Stimulated activated CD4-positive, alpha-beta T cell treated with anti-CD3 and anti-CD28 coated beads, Interleukin-1b, Interleukin-23, amount 100 ng/mL, for 48 hours (primary cell): ENCODE results near the gene WDR54.
"Not testable (repeated sequence)": the region's sequence is repeated elsewhere in the genome, so short reads cannot be mapped to it uniquely, and the experiment has no call there.

Source experiments
- DNase-seq: peaks from one replicate; pipeline ENCODE4 v3.0.0-alpha.2; 2020

Gene WDR54

DNA sequence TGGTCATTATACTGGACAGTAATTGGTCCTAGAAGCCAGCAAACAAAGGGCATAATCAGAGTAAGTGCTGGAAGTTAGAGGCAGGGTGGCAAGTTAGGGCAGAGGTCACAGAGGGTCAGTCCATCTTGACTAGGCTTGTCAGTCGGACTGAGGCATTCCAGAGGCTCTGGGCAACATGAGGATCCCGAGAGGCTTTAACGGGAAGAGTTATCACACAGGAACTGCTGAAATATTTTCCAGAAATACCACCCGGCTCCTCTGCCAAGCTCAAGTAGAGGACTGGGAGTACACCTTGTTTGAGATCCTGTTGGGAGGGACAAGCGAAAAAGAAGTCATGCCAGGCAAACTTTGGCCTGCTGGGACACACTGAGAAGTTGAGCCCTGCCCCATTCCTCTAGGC lies 13.8 kb upstream of the WDR54 start:
- DNase-seq: no peak

DNA sequence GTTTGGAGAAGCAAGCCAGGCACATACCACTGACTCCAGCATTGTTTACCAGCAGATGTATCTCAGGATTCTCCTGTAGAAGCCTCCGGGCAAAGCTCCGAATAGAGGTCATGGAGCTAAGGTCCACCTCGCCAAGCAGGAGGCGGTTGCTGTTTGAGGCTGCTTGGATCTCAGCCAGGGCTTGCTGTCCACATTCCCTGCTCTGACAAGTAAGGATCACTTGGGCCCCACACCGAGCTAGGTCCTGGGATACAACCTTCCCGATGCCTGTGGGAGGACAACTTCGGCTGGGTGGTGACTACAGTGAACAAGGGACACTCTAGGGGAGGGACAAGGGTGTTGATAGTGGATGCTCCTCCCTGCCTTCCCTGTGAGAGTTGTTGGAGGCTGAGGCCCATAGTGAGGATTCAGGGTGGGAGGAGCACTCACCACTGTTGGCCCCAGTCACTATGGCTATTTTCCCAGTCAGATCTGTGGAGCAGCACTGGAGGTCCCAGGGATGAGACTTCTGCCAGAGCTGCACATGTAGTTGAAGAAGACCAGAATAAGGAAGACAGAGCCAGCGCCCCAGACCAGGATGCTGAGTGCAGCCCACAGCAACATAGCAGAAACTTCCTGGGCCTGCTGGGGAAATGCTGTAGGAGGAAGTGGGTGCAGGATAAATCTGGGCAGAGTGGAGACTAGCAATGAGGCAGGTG lies 8.4 kb upstream of the WDR54 start:
- no peak for DNase-seq

DNA sequence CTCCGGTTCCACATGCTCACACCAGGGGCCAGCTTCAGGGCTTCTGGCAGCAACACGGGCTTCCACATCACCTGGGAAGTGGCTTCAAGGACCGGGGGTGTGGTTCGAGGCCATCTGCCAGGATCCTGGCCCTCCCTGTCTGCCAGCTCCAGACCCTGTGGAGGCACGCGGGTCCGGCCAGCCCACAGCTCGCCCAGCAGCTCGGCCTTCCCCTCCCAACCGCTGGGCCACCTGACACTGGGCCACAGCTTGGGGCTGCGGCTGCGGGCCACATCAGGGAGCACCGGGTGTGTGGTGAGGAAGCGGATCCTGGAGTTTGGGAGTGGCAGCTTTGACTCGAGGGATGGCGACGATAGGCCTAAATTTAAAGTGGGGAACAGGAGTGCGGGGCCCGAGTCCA lies 7.1 kb upstream of the WDR54 start:
- no peak for DNase-seq

DNA sequence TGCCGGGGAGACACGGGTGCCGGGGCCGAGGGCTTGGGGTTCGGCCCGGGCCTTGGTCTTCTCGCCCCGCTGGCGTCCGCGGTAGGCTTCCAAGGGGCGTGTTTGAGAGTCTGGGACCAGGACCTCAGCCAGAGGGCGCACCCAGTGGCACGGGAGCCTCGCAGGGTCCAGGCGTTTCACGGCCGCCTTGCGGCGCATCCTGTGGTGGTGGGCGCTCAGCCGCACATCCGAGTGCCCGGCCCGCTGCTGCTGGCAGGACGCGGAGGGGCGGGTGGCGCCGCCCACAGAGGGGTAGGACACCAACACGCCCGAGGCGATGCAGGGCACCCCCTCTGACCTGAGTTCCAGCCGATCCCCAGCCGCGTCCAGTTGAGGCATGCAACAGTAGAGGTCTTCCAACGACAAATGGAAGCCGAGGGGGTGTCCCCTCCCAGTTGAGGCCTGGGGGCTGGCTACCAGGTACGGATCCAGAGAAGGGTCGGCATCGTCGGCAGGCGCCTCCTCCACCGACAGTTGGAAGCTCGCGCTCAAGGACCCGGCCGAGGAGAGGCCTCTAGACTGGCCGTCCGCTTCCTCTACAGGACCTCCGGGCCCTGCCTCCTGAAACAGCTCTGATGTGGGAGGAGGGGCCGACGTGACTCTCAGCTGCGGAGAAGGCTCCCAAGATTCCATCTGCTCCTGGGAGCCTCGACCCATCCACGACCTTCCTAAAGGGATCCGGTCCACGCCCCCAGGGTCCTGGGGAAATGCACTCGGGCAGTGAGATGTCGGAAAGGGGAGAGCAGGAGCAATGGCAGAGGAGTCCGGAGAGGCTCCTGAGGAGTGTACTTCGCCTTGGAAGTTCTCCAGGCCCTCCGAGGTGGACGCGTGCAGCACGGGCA lies 6.4 kb upstream of the WDR54 start:
- no peak for DNase-seq

DNA sequence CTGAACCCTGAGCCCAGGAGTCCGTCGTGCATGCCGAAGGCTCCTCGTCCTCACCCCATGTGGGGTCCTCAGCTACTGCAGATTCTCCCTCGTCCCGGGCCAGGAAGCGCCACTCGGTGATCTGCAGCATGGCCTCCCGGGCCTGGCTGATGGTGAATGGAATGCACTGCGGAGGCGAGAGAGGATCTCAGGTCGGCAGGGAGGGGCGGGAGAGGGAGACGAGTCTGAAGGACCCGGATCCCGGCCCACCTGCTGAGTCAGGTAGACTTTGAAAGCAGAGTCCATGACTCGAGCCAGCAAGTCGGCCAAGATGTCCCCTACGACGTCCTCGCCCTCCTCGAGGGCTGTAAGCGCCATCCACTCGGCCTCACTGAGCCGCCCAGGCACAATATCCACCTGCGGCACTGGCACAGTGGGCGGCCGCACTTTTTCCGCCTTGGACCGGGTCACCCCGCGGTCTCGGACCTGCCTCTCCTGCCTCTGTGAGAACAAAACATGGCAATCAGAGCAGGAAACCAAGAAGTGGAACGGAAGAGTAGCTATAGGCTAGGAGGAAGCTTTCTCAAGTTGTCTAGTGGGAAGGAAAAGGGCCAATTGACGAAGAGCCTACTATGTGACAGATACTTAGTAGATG lies 5.7 kb upstream of the WDR54 start:
- DNase-seq: no peak

DNA sequence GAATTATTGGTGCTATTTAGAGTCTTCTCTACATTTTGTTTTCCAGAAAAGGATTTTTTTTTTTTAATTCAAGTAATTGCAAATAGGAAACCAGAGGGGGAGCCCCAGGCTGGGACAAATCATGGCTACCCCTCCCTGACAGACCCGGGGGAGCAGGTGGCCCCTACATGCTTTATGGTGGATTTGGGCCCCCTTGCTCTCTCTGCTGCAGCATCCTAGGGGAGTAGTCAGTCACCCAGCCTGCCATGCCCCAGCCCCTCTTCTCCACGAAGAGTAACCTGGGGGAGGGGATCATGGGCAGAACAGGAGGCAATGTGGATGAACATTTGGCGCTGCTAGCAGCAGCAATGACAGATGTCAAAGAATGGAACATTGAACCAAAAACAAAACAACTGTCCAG lies 4.8 kb upstream of the WDR54 start:
- no peak for DNase-seq

DNA sequence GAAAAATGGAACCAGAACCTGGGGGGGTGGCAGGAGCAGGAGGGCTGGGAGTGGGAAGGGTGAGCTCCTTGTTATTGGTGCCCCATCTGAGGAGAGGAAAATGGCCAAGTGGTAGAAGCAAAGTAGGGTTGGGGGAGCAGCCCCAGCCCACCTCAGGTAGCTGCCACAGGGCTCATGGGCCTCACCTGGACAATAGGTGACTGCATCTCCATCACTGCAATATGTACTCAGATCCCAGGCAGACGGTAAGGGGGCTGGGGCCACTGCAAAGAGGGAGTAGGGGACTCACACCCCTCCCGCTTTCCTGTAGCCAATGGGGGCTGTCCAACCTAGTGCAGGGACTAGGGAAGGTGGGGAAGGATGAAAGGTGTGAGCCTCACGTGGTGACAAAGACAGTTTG lies 4.3 kb upstream of the WDR54 start:
- no peak for DNase-seq

DNA sequence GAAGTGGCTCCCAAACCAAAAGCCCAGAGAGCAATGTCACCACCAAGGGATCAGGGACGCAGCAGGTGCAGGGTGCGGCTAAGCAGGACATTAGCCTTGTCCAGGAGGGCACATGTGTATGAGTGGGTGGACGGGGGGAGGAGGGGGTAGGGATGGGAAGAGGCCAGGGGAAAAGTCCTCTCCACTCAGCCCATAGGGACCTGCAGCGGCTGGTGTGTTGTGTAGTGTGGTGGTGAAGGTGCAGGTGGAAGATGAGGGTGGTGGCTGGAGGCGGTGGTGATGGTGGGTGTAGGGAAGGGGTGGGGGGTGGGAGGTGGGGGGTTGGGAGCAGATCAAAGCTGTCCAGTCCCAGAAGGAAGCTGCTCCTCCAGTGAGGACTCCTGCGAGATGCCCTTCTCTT lies 3.8 kb upstream of the WDR54 start:
- DNase-seq: no peak

DNA sequence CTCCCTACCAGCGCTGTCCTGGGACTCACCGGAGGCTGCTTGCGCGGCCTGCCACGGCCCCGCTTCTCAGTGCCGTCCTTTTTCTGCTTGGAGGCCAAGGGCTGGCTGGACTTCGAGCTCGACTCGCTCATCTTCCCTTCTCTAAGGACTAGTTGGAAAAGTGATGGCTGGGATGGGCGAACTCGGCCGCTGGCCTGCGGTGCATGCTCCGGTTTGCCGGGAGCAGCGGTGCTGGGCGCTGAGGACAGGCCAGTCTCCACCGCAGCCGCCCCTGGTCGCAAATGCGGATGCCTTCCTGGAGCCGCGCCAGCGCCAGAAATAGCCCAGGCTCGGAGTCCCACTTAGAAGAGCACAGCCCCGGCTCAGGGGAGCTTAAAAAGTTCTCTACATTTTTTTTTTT lies 3.2 kb upstream of the WDR54 start:
- no peak for DNase-seq

DNA sequence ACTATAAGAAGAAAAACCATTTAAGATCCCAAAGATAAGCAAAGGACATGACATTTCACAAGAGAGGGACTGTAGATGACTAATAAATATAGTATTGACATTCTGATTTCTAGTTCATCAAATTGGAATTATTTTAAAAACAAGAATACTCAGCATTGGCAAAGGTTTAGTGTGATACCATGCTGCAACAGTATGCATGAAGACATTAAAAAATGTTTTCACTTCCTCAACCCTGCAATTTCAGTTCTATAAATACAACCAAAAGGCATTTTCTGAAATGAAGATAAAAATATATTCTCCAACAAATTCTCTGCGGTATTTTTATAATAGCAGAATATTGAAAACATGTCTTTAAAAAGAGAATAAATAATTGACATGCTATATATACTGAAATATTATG lies 2.2 kb upstream of the WDR54 start:
- no peak for DNase-seq

DNA sequence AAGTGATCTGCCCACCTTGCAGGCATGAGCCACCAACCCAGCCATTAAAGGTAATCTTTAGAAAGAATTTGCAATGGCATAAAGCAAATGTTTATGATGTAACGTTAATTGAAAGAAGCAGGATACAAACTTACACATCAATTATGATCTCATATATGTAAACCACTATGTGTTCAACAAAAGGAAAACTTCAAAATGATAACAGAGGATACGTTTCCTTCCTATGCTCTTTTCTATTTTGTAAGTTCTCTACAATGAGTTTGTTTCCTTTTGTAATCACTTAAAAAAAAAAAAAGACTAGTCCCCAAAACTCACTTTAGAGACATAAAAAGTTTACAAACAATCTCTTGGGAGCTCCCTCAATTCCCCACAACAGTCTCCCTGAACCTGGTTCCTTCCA lies 1.5 kb upstream of the WDR54 start:
- no peak for DNase-seq

DNA sequence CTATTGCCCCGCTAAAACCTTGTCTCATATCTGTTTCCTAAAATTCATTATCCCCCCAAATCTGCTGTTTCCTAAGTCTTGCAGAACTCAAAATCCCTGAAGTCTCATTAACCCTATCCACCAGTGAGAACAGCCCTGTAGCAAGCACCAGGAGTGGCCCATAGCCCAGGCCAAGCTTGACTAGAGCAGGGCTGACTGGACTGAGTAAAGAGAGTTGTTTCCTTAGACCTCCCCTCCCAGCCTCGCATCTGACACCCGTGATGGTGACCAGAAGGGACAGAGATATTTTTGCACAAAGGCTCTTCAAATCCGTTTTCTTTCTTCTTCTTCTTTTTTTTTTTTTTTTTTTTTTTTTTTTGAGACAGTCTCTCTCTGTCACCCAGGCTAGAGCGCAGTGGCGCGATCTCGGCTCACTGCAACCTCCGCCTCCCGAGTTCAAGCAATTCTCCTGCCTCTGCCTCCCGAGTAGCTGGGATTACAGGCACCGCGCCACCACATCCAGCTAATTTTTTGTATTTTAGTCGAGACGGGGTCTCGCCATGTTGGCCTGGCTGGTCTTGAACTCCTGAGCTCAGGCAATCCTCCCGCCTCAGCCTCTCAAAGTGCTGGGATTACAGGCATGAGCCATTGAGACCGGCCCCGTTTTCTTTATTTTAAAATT lies 957 bp upstream of the WDR54 start:
- not testable (repeated sequence) for DNase-seq

DNA sequence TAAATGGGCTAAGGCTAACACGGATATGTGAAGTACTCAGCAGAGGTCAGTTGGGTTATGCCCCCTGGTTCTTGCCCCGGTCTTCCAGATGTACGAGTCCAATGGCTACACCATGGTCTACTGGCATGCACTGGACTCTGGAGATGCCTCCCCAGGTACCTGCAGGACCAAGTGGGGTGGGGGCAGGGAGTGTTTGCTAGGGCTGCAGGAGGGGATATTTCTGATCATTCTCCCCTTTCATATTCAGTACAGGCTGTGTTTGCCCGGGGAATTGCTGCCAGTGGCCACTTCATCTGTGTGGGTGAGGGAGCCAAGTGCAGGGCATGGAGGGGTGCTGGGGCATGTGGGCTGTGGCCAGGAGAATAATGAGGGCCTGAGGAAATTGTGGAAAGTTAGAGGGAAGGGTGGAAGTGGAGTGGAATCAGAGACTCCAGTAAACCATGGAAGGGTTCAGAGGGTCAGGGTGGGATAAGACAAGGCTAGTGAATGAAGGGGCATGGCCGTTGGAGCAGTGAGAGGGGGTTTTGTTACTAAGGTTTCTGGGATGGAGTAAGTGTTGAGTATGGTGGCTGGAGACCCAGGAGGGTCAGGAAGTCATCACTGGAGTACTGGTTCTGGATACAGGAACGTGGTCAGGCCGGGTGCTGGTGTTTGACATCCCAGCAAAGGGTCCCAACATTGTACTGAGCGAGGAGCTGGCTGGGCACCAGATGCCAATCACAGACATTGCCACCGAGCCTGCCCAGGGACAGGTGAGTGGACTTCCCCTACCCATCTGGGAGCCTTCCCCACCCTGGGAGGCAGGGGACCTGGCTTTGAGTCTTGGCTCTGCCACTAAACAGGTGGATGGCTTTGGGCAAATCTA lies 1.9 kb downstream of the WDR54 start:
- no peak for DNase-seq

DNA sequence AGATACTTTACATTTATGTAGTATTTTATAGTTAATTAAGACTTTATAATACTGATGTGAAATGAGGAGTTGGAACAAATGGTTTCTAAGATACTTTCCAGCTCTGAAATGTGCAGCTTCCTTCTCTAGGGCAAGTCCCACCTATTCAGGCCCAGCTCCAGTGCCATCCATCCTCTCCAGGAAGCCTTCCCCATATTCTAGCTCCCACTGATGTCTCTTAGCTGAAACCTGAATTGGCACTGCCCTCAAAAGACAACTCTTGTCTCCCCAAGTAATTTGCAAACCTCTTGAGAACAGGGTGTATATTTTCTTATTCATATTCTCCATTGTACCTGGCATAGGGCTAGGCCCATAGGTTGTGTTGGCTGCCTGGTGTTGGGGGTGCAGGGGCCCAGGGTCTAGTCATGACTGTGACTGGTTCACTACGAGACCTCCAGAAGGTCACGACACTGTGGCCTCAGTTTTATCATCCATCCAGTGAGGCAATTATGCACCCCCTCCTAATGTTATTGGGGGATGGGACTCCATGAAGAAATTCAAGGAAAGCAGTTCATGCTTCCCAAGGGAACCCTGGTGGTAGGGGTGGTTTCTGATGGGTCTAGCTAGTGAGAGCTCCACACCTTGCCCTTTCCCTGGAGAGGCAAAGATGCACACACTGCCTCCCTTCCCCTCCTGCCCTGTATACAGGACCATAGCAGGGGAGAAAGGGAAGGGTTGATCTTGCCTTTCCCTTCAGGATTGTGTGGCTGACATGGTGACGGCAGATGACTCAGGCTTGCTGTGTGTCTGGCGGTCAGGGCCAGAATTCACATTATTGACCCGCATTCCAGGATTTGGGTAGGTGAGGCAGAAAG lies 2.8 kb downstream of the WDR54 start:
- DNase-seq: no peak

DNA sequence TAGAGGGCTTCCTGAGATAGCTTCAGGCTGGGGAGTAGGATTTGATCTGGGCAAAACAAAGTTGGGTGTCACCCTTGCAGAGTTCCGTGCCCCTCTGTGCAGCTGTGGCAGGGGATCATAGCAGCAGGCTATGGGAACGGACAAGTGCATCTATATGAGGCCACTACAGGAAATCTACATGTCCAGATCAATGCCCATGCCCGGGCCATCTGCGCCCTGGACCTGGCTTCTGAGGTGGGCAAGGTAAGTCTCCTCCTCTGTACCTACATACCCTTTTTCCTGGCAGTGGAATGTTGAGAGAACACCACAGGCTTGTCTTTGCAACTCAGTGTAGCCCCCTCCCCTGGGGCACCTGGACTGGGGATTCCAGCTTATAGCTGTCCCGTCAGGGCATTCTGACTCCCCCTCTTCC lies 3.5 kb downstream of the WDR54 start:
- no peak for DNase-seq

DNA sequence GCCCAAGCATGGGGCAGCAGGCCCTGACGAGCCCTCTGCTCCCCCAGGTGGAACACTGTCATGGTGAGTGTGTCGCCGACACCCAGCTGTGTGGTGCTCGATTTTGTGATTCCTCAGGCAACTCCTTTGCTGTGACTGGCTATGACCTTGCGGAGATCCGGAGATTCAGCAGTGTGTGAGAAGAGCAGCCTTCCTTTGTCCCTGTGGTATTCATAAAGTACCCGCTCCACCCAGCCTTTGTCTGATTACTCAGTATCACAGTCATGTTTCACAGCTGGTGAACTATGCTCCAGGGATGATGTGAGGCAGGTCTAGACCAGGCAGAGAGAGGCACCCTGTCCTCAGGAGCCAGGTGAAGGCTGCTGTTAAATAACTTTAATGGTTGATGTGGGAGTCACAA lies 4.0 kb downstream of the WDR54 start:
- no peak for DNase-seq

DNA sequence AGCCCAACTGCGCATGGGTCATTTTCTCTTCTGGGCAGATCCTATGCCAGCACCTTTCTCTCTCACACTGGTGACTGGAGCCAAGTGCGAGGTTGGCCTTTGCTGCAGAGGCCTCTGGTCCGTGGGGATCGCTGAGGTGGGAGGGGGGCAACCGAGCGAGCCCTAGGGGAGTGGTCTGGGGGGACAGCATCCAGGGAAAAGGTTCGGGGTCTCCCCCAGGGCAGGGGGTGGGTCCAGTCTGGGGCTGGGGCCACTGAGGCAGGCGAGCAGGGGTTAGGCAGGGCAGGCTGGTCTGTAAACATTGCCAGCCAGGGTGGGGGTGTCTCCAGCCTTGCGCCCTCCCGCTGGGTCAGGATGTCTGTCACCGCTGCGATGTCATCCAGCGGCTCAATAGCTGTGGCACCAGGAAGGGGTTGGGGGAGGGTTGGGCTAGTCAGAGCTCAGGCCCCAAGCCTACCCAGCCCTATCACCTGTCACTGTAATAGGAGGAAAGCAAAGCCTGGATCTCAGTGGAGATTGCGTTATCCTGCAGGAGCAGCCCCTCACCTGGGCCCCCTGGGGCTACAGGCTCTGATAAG lies 4.7 kb downstream of the WDR54 start:
- no peak for DNase-seq

DNA sequence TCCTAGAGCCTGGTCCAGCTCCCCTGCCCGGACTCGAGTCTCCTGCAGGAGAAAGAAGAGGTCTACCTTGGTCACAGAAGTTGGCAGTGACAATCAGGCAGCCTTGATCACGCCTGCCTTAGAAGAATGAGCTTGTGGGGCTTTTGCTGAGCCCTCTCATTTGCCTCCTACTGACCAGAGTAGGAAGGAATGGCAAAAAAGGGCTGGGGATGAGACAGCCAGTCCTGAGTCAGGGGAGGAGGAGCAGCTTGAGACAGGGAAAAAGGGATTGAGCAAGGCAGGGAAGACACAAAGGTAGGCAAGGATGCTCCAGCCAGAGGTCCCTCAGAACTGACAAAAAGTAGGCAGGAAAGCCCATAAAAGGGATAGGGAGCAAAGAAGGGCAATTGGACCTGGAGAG lies 6.0 kb downstream of the WDR54 start:
- no peak for DNase-seq

DNA sequence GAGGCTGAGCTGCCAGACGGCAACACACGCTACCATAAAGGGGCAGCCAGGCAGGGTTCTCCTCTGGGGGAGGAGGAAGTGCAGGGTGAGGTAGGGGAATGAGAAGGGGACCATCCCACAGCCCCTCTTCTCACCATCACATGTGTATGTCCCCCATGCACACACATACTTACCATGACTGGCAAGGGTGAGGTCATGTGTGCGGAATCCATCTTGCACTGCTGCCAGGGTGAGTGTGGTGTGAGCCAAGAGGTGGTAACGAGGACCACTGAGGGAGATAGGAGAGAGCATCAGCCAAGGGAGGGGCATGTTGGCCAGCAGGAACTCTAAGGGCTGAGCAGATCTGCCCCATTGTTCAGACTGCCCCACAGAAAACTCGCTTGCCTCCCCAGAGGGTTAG lies 7.1 kb downstream of the WDR54 start:
- no peak for DNase-seq

DNA sequence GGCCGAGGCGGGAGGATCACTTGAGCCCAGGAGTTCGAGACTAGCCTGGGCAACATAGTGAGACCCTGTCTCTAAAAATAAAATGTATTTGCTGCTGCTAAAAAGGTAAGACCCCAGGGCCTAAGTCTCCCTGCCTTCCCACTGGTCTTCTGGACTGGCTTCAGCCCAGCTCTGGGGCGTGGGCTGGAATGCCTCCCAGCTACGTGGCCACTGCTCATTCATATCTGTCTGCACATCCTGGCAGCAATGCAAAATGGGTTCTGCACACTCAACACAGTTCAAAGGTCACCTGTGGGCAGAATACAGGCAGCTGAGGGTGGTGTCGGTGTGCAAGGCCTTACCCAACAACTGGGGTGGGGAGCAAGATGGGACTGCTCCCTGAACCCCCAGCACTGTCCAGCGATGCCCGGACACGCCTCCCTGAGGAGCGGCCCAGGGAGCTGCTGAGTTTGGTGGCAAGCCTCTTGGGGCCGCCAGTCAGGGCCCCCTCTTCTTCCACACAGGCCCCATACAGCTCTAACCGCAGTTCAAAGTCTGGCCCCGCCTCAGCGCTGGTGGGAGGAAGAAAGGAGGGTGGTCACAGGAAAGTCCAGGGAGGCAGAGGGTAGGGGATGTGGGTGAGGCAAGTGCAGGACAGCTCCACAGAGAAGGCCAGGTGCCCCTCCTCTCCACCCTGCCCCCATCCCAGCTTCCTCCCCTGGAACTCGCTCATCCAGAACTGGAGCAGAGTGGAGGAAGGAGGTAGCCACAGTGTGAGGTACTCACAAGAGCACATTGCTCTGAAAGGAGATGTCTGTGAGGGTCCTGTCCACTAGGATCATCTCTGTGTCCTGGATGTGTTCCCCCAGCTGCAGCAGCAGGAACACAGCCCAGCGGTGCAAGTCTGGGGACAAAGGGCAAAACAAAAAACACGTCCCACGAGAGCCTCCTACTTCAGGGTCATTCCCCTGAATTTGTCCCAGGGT lies 8.2 kb downstream of the WDR54 start:
- DNase-seq: no peak
